ENCODE measurements around the gene FBXO17.

The FBXO17 gene

DNA sequence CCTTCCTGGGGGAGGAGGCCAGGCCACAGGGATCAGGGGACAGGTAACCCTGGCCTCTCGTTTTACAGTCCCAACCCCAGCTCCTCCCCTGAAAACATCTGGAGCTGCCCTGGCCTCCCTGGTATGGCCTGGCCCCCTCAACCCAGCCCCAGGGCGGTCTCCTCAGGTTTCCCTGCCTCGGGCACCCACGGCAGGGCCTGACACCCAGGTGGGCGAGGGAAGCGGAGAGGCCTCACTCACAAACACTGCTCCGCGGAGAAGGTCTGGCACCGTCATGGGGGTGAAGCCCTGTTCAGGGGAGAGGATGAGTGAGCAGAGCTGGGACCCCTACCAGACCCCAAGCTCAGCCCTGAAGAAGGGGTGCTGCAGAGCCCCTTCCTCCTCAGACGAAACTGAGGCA is 57.0 kb downstream of the FBXO17 start:
- DNase-seq (ENCODE audit: extremely low spot score), result no peak
- ChIA-PET CTCF (interaction anchor here (1.4 to 4.2 kb wide), 2 partner anchors 8 to 11 kb away, joined by 3 to 27 read pairs; partner anchors contain the start of genes MRPS12 and SARS2), POLR2A (no interaction called here)
- TF ChIP-seq, protein P1, sequence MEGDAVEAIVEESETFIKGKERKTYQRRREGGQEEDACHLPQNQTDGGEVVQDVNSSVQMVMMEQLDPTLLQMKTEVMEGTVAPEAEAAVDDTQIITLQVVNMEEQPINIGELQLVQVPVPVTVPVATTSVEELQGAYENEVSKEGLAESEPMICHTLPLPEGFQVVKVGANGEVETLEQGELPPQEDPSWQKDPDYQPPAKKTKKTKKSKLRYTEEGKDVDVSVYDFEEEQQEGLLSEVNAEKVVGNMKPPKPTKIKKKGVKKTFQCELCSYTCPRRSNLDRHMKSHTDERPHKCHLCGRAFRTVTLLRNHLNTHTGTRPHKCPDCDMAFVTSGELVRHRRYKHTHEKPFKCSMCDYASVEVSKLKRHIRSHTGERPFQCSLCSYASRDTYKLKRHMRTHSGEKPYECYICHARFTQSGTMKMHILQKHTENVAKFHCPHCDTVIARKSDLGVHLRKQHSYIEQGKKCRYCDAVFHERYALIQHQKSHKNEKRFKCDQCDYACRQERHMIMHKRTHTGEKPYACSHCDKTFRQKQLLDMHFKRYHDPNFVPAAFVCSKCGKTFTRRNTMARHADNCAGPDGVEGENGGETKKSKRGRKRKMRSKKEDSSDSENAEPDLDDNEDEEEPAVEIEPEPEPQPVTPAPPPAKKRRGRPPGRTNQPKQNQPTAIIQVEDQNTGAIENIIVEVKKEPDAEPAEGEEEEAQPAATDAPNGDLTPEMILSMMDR (IDR thresholded peaks at IDR 0.05; ENCODE audit: control extremely low read depth, extremely low read depth, low read depth, missing control alignments), result no peak

DNA sequence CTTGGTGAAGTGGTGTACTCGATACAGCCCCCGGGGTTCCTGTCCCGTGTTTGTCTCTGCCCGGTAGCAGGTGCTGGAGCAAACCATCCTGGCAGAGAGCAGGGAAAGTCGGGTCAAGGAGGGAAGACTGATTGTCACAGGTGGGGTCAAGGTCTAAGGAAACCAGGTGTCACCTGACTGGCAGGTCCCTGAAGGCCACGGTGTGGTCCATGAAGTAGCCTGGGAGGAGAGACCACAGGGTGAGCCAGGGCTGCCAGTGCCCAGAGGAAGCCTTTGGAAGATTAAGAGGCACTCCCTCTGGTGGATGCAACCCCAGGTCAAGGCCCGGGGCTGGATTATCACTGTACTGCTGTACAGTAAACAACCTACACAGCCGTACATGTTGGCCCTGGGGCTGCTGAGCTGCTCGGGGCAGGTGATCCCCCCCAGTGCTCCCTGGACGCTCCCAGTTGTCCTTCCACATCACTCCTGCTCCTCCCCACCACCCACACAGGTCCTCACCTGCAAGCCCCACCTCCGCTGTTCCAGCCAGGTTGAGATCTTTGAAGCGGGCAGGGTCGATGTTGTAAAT is 57.5 kb downstream of the FBXO17 start:
- TF ChIP-seq, protein P1 (IDR thresholded peaks at IDR 0.05; ENCODE audit: control extremely low read depth, extremely low read depth, low read depth, missing control alignments), result no peak
- ChIA-PET POLR2A (no interaction called here), CTCF (interaction anchor here (1.3 to 4.2 kb wide), 3 partner anchors 9 to 31 kb away, joined by 3 to 27 read pairs (median 3); partner anchors contain the start of genes MRPS12 and SARS2)
- no peak for DNase-seq (ENCODE audit: extremely low spot score)

DNA sequence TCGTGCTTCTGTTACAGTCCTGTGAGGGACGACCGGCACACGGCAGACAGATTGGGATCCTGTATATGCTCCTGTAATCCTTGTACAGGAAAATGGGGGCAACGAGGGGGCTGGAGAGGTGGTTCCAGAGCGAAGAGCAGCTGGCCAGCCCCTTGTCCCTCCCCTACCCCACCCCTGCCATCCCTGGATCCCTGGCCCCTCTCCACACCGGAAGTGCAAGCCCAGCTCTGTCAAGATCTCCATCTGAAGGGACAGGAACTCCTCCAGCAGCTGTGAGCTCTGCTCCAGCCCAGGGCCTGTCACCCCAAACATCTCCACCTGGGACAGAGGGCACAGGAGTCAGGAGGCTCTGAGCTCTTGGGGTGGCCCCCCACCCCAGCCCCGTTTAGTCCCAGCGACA is 58.0 kb downstream of the FBXO17 start:
- ChIA-PET CTCF (interaction anchor here (1.3 to 4.2 kb wide), 3 partner anchors 9 to 30 kb away, joined by 3 to 27 read pairs (median 3); partner anchors contain the start of genes MRPS12 and SARS2), POLR2A (no interaction called here)
- TF ChIP-seq, protein P1 (IDR thresholded peaks at IDR 0.05; ENCODE audit: control extremely low read depth, extremely low read depth, low read depth, missing control alignments), result no peak
- DNase-seq (ENCODE audit: extremely low spot score), result no peak

DNA sequence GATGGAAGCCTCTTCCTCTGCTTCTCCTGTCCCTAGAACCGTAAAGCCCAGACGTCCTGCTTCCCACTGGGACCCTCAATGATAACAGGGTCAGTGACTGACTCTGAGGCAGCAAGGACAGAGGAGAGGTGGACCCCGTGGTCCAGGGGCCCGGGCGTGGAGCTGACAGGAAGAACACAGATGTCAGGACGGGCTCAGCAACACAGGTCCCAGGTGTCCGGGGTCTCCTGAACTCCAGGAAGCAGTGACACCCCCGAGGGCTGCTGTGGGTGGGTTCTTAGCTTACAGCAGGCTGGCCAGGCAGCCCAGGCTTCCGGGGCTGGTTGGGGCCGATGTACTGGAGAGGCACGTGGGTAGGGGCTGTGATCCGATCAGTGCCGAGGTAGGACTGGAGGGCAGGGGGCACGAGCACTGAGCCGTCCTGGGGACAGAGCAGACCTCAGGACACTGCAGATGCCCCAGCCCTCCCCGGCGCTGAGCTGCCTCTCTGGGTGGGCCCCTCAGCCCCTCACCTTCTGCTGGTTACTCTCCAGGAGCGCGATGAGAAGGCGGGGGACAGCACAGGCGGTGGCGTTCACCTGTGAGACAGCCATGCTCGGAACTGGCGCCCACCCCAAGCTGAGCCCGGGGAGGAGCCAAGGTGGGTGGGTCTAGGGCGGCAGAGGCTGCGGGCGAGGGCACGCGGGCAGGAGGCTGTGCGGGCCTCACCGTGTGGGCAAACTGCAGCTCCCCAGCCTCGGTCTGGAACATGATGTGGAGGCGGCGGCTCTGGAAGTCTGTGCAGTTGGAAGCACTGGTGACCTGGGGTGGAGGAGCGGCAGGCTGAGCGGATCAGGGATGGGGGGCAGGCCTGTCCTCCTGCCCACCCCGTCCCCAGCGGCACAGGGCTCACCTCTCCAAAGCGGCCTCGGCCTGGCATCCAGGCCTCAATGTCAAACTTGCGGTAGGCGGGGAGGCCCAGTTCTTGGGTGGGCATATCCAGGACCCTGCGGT is 59.9 kb downstream of the FBXO17 start:
- TF ChIP-seq, protein P1 (IDR thresholded peaks at IDR 0.05; ENCODE audit: control extremely low read depth, extremely low read depth, low read depth, missing control alignments), result no peak
- DNase-seq (ENCODE audit: extremely low spot score), result no peak
- POLR2A ChIA-PET, result no interaction called here
- CTCF ChIA-PET, result interaction anchor here (1.4 to 5.0 kb wide), 4 partner anchors 13 to 512 kb away, joined by 3 to 31 read pairs (median 4); partner anchors contain the start of genes FAM98C, MRPS12, NFKBIB and SARS2

DNA sequence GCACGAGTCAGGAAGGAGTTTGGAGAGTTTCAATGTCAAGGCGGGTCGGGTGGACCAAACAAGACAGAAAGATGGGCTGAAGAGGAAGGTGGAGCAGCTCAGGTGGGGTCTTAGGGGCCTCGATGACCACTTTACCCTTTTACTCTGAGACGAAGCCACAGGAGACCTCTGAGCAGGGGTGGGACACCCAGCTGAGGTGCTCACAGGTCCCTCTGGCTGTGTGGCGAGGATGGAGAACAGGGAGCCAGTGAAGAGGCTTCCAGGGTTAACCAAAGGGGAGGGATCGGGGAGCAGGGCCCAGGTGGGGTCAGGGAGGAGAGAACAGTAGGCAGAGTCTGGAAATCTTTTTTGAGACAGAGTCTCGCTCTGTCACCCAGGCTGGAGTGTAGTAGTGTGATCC is 61.6 kb downstream of the FBXO17 start:
- ChIA-PET CTCF (interaction anchor here (0.8 to 5.0 kb wide), 4 partner anchors 9 to 279 kb away, joined by 3 to 31 read pairs (median 7); partner anchors contain the start of genes MRPS12 and SARS2), POLR2A (no interaction called here)
- TF ChIP-seq, protein P1 (IDR thresholded peaks at IDR 0.05; ENCODE audit: control extremely low read depth, extremely low read depth, low read depth, missing control alignments), result no peak
- no peak for DNase-seq (ENCODE audit: extremely low spot score)
